ENCODE measurements around the gene OSR1. TPM values are rescaled to one million over a fixed set of nuclear protein-coding genes. Genes with fewer than 3 reads are reported as not detected.
"Not testable (repeated sequence)": the region's sequence is repeated elsewhere in the genome, so short reads cannot be mapped to it uniquely, and the experiment has no call there.

Gene OSR1
- total and polyA plus RNA-seq, 2 experiments from 2014 or later = 0.24 TPM; not detected in 1

- TF ChIP-seq, protein P1, sequence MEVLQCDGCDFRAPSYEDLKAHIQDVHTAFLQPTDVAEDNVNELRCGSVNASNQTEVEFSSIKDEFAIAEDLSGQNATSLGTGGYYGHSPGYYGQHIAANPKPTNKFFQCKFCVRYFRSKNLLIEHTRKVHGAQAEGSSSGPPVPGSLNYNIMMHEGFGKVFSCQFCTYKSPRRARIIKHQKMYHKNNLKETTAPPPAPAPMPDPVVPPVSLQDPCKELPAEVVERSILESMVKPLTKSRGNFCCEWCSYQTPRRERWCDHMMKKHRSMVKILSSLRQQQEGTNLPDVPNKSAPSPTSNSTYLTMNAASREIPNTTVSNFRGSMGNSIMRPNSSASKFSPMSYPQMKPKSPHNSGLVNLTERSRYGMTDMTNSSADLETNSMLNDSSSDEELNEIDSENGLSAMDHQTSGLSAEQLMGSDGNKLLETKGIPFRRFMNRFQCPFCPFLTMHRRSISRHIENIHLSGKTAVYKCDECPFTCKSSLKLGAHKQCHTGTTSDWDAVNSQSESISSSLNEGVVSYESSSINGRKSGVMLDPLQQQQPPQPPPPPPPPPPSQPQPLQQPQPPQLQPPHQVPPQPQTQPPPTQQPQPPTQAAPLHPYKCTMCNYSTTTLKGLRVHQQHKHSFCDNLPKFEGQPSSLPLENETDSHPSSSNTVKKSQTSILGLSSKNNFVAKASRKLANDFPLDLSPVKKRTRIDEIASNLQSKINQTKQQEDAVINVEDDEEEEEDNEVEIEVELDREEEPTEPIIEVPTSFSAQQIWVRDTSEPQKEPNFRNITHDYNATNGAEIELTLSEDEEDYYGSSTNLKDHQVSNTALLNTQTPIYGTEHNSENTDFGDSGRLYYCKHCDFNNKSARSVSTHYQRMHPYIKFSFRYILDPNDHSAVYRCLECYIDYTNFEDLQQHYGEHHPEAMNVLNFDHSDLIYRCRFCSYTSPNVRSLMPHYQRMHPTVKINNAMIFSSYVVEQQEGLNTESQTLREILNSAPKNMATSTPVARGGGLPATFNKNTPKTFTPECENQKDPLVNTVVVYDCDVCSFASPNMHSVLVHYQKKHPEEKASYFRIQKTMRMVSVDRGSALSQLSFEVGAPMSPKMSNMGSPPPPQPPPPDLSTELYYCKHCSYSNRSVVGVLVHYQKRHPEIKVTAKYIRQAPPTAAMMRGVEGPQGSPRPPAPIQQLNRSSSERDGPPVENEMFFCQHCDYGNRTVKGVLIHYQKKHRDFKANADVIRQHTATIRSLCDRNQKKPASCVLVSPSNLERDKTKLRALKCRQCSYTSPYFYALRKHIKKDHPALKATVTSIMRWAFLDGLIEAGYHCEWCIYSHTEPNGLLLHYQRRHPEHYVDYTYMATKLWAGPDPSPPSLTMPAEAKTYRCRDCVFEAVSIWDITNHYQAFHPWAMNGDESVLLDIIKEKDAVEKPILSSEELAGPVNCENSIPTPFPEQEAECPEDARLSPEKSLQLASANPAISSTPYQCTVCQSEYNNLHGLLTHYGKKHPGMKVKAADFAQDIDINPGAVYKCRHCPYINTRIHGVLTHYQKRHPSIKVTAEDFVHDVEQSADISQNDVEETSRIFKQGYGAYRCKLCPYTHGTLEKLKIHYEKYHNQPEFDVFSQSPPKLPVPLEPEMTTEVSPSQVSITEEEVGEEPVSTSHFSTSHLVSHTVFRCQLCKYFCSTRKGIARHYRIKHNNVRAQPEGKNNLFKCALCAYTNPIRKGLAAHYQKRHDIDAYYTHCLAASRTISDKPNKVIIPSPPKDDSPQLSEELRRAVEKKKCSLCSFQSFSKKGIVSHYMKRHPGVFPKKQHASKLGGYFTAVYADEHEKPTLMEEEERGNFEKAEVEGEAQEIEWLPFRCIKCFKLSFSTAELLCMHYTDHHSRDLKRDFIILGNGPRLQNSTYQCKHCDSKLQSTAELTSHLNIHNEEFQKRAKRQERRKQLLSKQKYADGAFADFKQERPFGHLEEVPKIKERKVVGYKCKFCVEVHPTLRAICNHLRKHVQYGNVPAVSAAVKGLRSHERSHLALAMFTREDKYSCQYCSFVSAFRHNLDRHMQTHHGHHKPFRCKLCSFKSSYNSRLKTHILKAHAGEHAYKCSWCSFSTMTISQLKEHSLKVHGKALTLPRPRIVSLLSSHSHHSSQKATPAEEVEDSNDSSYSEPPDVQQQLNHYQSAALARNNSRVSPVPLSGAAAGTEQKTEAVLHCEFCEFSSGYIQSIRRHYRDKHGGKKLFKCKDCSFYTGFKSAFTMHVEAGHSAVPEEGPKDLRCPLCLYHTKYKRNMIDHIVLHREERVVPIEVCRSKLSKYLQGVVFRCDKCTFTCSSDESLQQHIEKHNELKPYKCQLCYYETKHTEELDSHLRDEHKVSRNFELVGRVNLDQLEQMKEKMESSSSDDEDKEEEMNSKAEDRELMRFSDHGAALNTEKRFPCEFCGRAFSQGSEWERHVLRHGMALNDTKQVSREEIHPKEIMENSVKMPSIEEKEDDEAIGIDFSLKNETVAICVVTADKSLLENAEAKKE (CRISPR knock-in tag; IDR thresholded peaks at IDR 0.05) = no peak
- TF ChIP-seq JUNB (IDR thresholded peaks at IDR 0.05; ENCODE audit: unreplicated experiment) = no peak
- no peak for TF ChIP-seq POLR2AphosphoS5 (IDR thresholded peaks at IDR 0.05; ENCODE audit: low read depth)
- TF ChIP-seq, protein P2, sequence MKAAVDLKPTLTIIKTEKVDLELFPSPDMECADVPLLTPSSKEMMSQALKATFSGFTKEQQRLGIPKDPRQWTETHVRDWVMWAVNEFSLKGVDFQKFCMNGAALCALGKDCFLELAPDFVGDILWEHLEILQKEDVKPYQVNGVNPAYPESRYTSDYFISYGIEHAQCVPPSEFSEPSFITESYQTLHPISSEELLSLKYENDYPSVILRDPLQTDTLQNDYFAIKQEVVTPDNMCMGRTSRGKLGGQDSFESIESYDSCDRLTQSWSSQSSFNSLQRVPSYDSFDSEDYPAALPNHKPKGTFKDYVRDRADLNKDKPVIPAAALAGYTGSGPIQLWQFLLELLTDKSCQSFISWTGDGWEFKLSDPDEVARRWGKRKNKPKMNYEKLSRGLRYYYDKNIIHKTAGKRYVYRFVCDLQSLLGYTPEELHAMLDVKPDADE (IDR thresholded peaks at IDR 0.05) = no peak
- no peak for TF ChIP-seq EZH2phosphoT487 (IDR thresholded peaks at IDR 0.05; ENCODE audit: unreplicated experiment)
- no peak for TF ChIP-seq EZH2 (IDR thresholded peaks at IDR 0.05; ENCODE audit: low read depth, unreplicated experiment)
Measured at GRCh38 chr2:19313553-19313952, 44.9 kb downstream of the OSR1 start (continued).

DNA sequence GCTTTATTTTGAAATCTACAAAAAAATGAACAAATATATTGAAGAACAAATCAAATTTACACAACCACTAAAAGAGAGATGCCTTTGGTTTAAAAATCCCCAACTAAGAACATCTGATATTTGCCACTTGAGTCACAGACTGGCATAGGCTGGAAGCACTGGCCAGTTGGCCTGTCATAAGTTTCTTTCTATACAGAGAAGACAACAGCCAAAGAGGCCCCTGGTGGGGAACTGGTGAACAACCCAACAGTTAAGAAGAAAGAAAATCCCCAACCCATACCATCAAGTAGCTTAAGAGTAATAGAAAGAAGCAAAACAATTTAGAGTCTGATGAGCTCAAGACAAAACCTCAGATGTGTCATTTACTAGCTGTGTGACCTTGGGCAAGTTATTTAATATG is 45.5 kb downstream of the OSR1 start:
- Histone ChIP-seq H3F3A (replicated peaks; ENCODE audit: low read depth) (no peaks in the 10 kb centered on the region), H3K79me2 (replicated peaks; ENCODE audit: insufficient read depth) (no peaks in the 10 kb centered on the region), H3K4me1 (ENCODE audit: insufficient read depth) (no peaks in the 10 kb centered on the region), H3K4me3 (no peak overlapping the region), H3K36me3 (ENCODE audit: insufficient read depth) (no peaks in the 10 kb centered on the region), H3K9me2 (ENCODE audit: insufficient read depth) (no peaks in the 10 kb centered on the region), H4K20me1 (replicated peaks; ENCODE audit: insufficient read depth) (no peaks in the 10 kb centered on the region), H2AFZ (no peak overlapping the region), H3K4me2 (no peak overlapping the region), H3K27me3 (ENCODE audit: insufficient read depth) (no peaks in the 10 kb centered on the region), H3K27ac (ENCODE audit: low read depth) (no peak overlapping the region)
- DNase-seq (ENCODE audit: low spot score) = peak; percentile 60
- no peak overlapping the region for H3K4me3 Mint-ChIP-seq
- H3K9me3 Mint-ChIP-seq = peaks cover 13% of the 10 kb centered on the region
- peaks cover 3% of the 10 kb centered on the region; the same call in 1 of the 3 replicates for H3K36me3 Mint-ChIP-seq (ENCODE audit: low read depth)
- TF ChIP-seq EZH2 (IDR thresholded peaks at IDR 0.05; ENCODE audit: low read depth, unreplicated experiment) = no peak
- TF ChIP-seq, protein P3, sequence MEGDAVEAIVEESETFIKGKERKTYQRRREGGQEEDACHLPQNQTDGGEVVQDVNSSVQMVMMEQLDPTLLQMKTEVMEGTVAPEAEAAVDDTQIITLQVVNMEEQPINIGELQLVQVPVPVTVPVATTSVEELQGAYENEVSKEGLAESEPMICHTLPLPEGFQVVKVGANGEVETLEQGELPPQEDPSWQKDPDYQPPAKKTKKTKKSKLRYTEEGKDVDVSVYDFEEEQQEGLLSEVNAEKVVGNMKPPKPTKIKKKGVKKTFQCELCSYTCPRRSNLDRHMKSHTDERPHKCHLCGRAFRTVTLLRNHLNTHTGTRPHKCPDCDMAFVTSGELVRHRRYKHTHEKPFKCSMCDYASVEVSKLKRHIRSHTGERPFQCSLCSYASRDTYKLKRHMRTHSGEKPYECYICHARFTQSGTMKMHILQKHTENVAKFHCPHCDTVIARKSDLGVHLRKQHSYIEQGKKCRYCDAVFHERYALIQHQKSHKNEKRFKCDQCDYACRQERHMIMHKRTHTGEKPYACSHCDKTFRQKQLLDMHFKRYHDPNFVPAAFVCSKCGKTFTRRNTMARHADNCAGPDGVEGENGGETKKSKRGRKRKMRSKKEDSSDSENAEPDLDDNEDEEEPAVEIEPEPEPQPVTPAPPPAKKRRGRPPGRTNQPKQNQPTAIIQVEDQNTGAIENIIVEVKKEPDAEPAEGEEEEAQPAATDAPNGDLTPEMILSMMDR (conservative IDR thresholded peaks at IDR 0.05; ENCODE audit: low read depth in 2 of 2) = peak; percentile 31 to 41; a peak in 3 of 4 replicates
- ATAC-seq = peak; percentile 48; the same call in 2 of the 3 replicates
- H3K27me3 Mint-ChIP-seq (ENCODE audit: insufficient read depth, low read depth, poor library complexity) = no peaks in the 10 kb centered on the region
- no peaks in the 10 kb centered on the region for H3K4me1 Mint-ChIP-seq
- no peak overlapping the region for H3K27ac Mint-ChIP-seq

DNA sequence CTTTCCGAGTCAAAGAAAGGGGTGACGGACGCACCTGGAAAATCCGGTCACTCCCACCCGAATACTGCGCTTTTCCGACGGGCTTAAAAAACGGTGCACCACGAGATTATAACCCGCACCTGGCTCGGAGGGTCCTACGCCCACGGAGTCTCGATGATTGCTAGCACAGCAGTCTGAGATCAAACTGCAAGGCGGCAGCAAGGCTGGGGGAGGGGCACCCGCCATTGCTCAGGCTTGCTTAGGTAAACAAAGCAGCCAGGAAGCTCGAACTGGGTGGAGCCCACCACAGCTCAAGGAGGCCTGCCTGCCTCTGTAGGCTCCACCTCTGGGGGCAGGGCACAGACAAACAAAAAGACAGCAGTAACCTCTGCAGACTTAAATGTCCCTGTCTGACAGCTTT is 52.4 kb downstream of the OSR1 start:
- peaks cover 25% of the 10 kb centered on the region for H3K9me3 Mint-ChIP-seq
- Histone ChIP-seq H3K4me3 (peak overlapping the region; percentile 38), H3K4me2 (peak overlapping the region; percentile 46; the same call in 1 of the 2 replicates)
- not testable (repeated sequence) for H4K20me1 ChIP-seq (replicated peaks; ENCODE audit: insufficient read depth); H3K9me2 ChIP-seq (ENCODE audit: insufficient read depth); DNase-seq (ENCODE audit: low spot score); H3K79me2 ChIP-seq (replicated peaks; ENCODE audit: insufficient read depth); H3K27me3 Mint-ChIP-seq (ENCODE audit: insufficient read depth, low read depth, poor library complexity); ATAC-seq; H3F3A ChIP-seq (replicated peaks; ENCODE audit: low read depth); H3K4me1 ChIP-seq (ENCODE audit: insufficient read depth); H2AFZ ChIP-seq; H3K27ac ChIP-seq (ENCODE audit: low read depth); H3K27me3 ChIP-seq (ENCODE audit: insufficient read depth); H3K4me3 Mint-ChIP-seq; H3K36me3 ChIP-seq (ENCODE audit: insufficient read depth)
- peak overlapping the region; percentile 92; the same call in 1 of the 2 replicates for H3K27ac Mint-ChIP-seq
- H3K36me3 Mint-ChIP-seq (ENCODE audit: low read depth) = peaks cover 12% of the 10 kb centered on the region; the same call in 2 of the 3 replicates
- H3K4me1 Mint-ChIP-seq = peaks cover 12% of the 10 kb centered on the region

Data from GM23338 (cell line).